Activated T-helper 1 cell treated with Interleukin-2 at 50 U/mL for 16 hours (primary cell): ENCODE measurements around the gene GAB2.

Source experiments
- DNase-seq: peaks from one replicate; pipeline ENCODE4 v3.0.0-alpha.2; 2020; ENCODE audit warnings: low read depth

GAB2 gene

DNA sequence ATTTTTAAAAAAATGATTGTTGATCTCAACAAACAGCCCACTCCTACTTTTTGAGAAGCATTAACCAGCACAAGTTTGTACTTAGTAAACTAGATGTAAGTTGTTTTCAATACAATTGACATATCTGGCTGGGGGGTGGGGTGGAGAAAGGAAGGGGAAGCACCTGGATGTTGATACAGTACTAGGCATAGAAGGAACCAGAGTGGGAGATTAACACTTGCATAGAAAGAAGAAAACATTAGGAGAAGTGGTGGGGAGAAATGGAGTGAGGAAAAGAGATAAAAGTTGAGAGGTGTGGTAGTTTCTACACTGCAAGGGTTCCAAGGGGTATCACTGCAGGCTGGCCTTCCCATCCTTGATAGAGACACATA, 10.6 kb upstream of the GAB2 start:
- DNase-seq = no peak

DNA sequence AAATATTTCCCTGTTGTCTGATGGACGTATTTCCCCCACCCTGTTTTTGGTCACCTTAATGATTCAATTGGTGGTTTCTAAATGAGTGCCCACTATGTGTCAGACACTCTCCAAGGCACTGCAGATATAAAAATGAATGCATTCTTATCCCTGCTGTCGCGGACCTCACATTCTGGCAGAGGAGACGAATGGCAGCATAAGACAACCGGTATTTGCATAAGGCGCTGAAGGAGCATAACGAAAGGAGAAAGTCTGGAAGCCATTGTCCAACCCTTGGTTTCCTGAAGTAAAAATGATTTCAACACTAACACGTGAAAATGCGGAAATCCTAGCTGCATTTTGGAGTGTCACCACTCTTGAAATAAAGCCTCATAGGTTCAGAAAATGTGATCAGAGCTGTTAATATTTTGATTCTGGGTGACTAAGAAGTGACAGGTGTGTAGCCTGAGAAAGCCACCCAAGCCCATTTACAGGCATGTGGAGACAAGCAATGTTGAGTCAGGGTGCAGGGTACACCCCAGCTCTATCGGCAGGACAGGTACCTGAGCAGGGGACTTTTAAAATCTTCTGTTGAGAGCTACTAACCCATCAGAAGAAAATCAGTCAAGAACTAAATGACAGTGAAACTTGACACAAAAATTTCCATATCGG, 10.1 kb upstream of the GAB2 start:
- no peak for DNase-seq

DNA sequence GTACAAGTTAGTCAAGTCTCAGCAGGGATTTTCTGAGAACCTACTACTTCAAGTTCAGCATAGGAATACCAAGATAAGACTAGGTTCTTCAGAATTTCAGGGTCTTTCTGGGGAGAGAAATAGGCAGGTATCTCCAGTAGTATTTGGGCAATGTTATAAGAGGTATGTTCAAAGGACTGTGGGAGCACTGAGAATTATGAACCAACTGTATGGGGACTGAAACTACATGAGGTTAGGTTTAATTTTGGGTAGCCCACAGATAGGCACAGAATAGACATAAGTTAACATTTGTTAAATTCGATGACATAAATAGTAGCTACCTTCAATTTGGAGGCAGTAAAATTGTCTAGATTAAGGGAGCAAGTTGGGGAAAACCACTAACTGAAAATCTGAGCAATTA, 9.2 kb upstream of the GAB2 start:
- DNase-seq = no peak

- no peak for DNase-seq
Measured at GRCh38 chr11:78425399-78426070, 7.9 kb upstream of the GAB2 start.

- DNase-seq = no peak
Measured at GRCh38 chr11:78424334-78425270, 7.0 kb upstream of the GAB2 start.

- no peak for DNase-seq
Measured at GRCh38 chr11:78423241-78423640, 5.6 kb upstream of the GAB2 start.

DNA sequence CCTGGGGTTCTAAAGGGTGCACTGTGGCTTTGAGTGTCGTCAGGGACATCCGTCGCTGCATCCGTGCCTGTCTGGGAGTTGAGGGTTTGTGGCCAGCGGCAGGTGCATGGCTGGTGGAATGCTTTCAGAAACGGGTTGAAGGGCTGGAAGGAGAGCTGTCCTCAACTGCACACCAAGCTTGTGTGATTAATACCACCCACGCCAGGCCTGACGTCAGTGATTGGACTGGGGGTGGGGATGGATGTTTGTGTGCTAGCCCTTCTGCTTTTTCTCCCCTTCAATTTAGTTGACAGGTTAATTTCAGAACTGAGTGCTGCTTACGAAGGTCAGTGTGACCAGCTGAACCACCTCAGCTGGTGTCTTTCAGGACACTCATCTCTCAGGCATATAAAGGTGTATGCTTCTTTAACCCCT, 3.2 kb upstream of the GAB2 start:
- no peak for DNase-seq

GRCh38 chr11:78420255-78420764, 2.7 kb upstream of the GAB2 start:
- peak; percentile 2 for DNase-seq

DNA sequence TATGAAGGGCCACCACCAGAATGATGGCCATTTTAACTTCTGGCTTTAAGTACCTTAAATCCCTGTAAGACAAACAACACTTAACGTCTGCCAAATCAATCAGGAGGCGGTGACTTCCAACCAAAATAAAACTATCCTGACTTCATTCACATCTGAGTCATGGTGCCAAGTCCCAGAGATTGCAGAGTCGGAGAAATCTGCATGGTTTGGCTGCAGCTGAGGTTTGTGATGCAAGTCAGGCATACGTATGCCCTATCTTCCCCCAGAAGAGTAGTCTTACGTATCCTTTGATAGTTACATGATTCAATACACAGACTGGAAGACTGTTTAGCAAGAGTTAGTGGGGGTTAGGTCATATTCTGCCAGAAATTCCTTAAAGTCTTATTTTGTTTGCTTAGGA, 1.7 kb upstream of the GAB2 start:
- DNase-seq = no peak

- DNase-seq = no peak
Measured at GRCh38 chr11:78418584-78419211, 1.1 kb upstream of the GAB2 start.

GRCh38 chr11:78417888-78418583, 416 bp upstream of the GAB2 start:
- peak; percentile 70 for DNase-seq

DNA sequence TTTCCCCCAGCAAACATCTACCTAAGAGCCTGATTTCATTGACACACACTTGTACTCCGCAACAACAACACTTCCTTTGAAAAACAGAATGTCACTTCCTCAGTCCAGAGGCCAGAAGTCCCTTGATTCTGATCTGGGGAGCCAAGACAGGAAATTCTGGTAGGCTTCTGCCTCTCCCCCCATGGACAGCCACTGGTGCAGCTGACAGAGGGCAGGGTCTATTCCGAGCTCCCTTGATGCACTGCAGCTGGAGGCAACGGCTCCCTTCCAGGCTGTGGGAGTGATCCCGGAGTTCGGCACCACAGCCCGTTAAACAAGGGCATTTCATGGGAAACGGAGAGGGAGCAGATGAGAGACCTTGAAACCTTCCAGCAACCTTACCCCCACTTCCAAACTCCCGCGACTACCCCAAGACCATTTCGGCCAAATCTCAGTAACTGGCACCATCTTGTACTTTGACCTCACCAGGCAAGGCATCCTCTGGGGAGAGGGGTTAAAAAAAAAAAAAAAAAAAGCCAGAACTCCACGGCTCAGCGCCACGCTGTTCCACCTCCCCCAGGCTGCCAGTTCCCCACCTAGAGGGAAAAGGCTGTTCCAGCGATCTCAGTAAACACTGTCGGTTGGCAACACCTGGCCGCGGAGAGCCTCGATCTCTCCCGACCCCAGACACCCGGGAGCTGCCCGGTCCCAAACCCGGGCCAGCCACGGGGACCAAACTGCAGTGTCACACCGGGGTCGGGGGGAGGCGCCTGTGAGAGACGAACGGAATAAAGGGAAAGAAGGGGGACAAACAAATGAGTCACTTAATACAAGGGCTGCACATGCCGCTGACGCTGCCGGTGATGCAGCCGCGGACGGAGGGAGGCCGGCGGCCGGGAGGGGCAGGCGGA, 1.1 kb downstream of the GAB2 start:
- peak; percentile 59 for DNase-seq

DNA sequence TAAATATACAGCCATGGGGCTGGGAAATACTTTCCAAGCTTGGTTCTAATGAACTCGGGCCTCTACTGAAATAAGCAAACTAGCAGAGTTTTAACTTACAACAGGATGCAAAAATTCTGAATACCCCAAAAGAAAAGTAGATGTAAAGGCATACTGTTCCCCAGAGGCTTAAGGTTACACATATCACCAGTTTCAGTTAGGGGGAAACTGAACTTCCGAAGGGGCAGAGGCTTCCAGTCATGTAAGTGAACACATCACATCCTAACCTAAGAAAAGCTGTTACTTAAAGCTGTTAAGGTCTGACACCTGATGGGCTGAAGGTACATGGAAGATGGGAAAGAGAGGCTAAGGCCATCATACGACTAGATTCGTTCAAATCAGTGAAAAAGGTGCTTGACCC, 2.3 kb downstream of the GAB2 start:
- no peak for DNase-seq

DNA sequence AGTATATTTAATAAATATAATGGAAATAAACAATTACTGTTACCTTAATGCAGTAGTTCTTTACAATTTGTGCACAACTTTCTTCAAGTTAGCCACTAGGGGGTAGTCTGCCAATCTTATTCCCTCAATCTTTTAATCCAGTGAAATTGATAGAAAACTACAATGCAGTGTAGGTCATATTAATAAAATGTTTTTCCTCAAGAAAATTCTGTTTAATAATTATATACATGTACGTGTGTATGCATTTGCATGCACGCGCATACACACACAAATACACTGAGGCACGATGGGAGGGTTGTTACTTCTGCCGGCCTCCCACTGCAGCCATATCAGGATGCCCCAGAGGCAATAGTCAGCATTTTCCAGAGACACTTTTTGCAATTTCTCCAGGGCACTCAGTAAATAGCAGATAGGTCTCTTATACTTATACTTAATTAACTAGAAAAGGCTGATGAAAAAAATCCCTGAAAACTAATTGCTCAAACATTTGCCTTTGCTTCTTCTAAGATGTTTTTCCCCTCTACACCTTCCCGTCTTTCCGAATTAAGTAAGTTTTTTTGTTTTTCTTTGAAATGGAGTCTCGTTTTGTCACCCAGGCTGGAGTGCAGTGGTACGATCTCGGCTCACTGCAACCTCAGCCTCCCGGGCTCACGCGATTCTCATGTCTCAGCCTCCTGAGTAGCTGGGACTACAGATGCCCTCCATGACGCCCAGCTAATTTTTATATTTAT, 3.1 kb downstream of the GAB2 start:
- DNase-seq = no peak

DNA sequence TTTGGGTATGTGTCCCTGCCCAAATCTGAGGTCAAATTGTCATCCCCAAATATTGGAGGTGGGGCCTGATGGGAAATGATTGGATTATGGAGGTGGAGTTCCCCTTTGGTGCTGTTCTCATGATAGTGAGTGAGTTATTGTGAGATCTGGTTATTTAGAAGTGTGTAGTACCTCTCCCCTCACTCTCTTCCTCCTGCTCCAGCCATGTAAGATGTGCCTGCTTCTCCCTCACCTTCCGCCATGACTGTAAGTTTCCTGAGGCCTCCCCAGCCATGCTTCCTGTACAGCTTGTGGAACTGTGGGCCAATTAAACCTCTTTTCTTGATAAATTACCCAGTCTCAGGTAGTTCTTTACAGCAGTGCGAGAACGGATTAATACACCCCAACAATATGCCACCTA, 9.0 kb downstream of the GAB2 start:
- no peak for DNase-seq

DNA sequence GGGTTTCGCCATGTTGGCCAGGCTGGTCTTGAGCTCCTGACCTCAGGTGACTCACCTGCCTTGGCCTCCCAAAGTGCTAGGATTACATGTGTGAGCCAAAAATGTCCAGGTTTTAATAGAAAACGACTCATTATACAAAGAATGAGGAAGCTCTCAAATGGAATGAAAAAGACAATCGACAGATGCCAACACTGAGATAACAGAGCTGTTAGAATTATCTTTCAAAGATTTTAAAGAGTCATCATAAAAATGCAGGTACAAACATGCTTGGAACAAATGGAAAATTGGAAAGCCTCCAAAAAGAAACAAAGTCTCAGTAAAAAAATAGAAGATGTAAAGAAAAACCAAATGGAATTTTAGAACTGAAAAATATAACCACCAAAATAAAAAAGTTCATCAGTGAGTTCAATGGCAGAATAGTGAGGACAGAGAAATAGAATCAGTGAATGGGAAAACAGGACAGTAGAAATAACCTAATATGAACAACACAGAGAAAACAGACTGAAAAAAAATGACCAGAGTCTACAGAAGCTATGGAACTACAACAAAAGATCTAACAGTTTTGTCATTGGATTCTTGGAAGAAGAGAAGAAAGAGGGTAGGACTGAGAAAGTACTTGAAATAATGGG, 10.9 kb downstream of the GAB2 start:
- DNase-seq = no peak

- DNase-seq = no peak
Measured at GRCh38 chr11:78405805-78406204, 11.8 kb downstream of the GAB2 start.

- no peak for DNase-seq
Measured at GRCh38 chr11:78403781-78404180, 13.8 kb downstream of the GAB2 start.

GRCh38 chr11:78402847-78403246, 14.8 kb downstream of the GAB2 start:
- no peak for DNase-seq
